ENCODE results near the gene MEIG1.
A peak's percentile ranks its signal among the peaks of the same experiment; 100 is the strongest.
"Not testable (repeated sequence)": the region's sequence is repeated elsewhere in the genome, so short reads cannot be mapped to it uniquely, and the experiment has no call there.

MEIG1 gene

DNA sequence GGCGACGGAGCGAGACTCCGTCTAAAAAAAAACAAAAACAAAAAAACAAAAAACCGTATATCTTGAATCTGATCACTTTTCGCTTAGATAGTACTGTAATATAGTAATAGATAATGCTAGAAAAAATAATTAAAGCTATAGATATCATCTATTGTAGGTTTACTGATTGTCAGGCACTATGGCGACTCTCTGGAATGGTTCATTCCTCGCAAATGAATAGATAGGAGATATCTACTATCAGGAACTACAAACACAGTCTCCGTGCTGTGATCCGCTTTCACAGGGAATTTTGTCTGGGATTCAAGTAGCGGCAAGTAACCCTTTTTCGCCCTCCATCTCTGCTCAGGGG is 342 bp upstream of the MEIG1 start:
- DNase-seq: no peak

DNA sequence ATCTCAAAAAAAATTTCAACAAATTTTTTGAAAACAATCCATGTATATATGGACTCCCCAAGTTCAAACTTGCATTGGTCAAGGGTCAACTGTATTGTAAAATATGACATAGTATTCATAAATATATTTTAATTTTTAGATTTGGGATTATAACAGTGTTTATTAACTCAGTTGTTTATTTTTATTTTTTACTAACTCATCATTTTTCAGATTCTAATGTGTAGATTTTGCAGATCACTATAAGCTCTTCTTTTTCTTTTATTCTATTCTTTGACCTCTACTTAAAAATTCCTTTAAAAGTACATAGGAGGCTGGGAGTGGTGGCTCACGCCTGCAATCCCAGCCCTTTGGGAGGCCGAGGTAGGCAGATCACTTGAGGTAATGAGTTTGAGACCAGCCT is 8.7 kb downstream of the MEIG1 start:
- no peak for DNase-seq

- DNase-seq: no peak
Observed at GRCh38 chr10:14971867-14972448, 12.8 kb downstream of the MEIG1 start.

DNA sequence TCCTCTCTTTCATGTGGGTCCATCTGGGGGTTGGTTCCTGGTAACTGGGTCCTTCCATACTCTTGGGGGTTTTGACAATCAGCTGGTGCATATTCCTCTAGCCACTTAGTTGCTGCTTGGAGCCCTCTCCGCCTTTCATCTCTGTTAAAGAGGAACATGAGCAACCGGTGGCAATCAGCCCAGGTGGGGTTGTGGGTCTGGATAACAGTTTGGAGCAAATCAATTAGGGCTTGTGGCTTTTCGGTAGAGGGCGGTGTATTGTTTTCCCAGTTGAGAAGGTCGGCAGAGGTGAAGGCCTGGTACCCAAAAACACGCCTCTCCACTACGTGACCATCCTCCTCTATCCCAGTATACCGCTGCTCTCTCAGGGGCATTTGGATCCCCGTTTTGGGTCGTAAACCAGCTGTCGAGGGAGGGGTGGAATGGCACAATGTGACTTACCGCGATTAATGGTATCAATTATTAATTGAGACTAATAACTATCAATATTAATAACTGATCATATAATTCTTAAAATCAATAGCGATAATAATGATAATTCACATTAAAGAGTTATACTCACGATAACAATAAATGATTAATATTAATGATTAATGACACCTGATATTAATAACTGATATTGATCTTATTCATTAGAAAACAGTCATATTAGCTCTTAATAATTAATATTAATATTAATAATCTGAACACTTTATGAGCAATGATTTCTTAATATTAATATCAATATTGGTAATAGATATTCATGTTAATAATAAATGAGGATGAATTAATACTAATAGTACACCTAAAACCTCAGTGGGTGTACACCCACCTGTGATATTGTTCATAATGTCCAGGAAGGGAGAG is 15.2 kb downstream of the MEIG1 start:
- not testable (repeated sequence) for DNase-seq

DNA sequence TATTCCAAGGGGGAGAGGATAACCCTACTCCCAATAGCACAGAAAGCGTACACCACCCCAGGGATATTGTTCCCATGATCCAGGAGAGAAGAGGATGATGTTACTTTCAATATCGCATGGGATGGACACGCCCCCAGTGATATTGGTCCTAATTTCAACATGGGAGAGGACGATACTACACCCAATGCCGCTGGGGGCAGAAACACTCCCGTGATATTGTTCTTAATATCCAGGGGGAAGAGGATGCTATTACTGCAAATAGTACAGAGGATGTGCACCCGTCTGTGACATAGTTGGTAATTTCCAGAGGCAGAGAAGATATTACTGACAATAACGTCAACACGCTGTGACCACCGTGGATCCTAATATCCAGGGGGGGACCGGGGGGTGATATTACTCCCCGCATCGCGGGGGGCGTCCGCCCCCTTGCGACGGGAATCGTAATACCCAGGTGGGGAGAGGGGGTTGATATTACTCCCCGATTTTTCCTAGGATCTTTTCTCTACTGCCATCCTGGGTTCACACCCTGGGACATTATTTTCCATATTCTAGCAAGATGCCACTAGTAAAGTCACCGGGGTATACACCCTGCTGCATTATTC is 16.6 kb downstream of the MEIG1 start:
- DNase-seq: no peak

GRCh38 chr10:14982744-14983143 is 23.6 kb downstream of the MEIG1 start:
- no peak for DNase-seq

DNA sequence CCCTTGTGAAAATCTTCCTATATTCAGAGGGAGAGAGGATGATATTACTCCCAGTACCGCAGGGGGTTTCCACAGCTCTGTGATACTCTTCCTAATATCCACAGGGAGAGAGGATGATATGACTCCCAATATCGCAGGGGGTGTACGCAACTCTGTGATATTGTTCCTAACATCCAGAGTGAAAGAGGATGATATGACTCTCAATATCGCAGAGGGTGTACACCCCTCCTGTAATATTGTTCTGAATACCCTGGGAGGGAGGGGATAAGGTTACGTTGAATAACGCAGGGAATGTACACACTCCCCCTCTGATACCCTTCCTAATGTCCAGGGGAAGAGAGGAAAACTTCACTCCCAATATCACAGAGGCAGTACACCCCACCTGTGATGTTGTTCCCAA is 30.4 kb downstream of the MEIG1 start:
- DNase-seq: not testable (repeated sequence)

GRCh38 chr10:14991035-14991749 is 32.0 kb downstream of the MEIG1 start:
- peak; percentile 42 for DNase-seq

- DNase-seq: not testable (repeated sequence)
Observed at GRCh38 chr10:14992336-14992735, 33.1 kb downstream of the MEIG1 start.

GRCh38 chr10:14993500-14994455 is 34.6 kb downstream of the MEIG1 start:
- DNase-seq: not testable (repeated sequence)

- no peak for DNase-seq
Observed at GRCh38 chr10:14995964-14996565, 36.9 kb downstream of the MEIG1 start.

GRCh38 chr10:15013530-15013929 is 54.3 kb downstream of the MEIG1 start:
- DNase-seq: peak; percentile 4

DNA sequence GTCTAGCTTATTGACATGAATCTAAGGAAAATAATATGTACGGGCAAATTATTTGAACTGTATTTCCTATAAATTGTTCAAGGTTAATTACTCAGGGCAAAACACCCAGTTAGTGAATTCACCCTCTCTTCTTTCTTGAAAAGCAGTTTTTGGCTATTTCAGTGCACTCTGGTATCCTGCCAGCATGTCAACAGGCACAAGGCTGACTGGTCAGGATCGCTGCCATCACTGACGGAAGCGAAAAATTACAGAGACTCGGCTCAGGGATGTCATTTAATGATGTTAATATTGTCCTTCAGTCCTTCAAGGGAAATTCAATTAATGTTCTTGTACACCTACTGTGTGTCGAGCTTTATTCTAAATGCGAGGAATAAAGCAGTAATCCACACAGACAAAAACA is 56.3 kb downstream of the MEIG1 start:
- no peak for DNase-seq

DNA sequence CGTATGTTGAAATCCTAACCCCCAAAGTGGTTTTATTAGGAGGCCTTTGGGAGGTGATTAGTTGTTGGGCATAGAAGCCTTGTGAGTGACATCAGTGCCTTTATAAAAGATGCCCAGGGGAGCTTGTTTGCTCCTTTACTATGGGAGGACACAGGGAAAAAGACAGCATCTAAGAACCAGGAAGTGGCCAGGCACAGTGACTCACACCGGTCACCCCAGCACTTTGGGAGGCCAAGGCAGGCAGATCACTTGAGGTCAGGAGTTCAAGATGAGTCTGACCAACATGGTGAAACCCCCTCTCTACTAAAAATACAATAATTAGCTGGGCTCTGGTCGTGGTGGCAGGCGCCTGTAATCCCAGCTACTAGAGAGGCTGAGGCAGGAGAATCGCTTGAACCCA is 61.8 kb downstream of the MEIG1 start:
- DNase-seq: not testable (repeated sequence)

Data from NK-92 treated with Interleukin-12 subunit alpha and Interleukin-12 subunit beta, amount 100 ng/mL, for 24 hours (cell line).